HL-60 (cell line): ENCODE measurements around the gene ADAMTS12.

Experiments
- DNase-seq, 2 experiments: peaks; one replicate each; pipeline ENCODE4 v3.0.0-alpha.2; 2010 to 2020; ENCODE audit warnings: low read depth in 1 of 2, low spot score in 1 of 2
- H3K27ac ChIP-seq: fragments of 250-450 bp; sonication (Bioruptor Pico); replicated peaks from 2 replicates; pipeline ENCODE4 v1.5.1; 2020; ENCODE audit warnings: mild to moderate bottlenecking, moderate library complexity
- H3K27me3 ChIP-seq: fragments of 250-450 bp; sonication (Bioruptor Pico); 2 replicates; pipeline ENCODE4 v1.5.1; 2021; ENCODE audit warnings: mild to moderate bottlenecking, moderate library complexity; ENCODE audit not compliant: insufficient read depth, poor library complexity, severe bottlenecking
- H3K4me3 ChIP-seq: replicated peaks from 2 replicates; pipeline ENCODE4 v1.5.1; 2011; ENCODE audit warnings: mild to moderate bottlenecking, control low read depth, low read length; ENCODE audit not compliant: insufficient read depth
- GABPA ChIP-seq: IDR thresholded peaks from 2 replicates; pipeline ENCODE4 v1.6.1; 2012; ENCODE audit warnings: low read depth
- POLR2AphosphoS5 ChIP-seq: IDR thresholded peaks from 2 replicates; pipeline ENCODE4 v1.6.1; 2012; ENCODE audit warnings: low read depth
- SPI1 ChIP-seq: IDR thresholded peaks from 2 replicates; pipeline ENCODE4 v1.6.1; 2012; ENCODE audit warnings: low read depth, mild to moderate bottlenecking, borderline replicate concordance
- TF ChIP-seq, protein P1 (sequence below): IDR thresholded peaks from 2 replicates; pipeline ENCODE4 v1.6.1; 2012; ENCODE audit warnings: low read depth; ENCODE audit not compliant: insufficient replicate concordance
- TF ChIP-seq, protein P2 (sequence below): IDR thresholded peaks from one replicate; pipeline ENCODE4 v1.5.1; 2011; ENCODE audit warnings: low read length, control low read depth, inconsistent platforms; ENCODE audit not compliant: insufficient read depth

ADAMTS12 gene

DNA sequence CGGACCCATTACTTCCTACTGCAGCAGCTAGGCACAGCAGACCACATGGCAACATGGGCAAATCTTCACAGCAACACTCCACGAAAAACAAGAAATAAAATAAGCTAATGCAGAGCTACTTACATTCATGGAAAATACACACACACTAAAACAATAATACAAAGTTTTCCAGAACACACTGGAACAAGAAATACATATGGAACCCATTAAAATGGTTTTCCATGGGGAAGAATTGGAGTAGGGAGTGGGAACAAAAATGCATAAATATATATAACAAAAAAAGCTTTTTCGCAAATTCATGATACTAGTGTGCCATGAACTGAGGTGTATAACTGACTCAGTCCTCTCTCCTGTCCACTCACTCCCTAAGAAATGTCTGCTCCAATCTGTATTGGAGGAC, 8.3 kb downstream of the ADAMTS12 start:
- peaks cover 2% of the 10 kb centered on the region for H3K27me3 ChIP-seq

DNA sequence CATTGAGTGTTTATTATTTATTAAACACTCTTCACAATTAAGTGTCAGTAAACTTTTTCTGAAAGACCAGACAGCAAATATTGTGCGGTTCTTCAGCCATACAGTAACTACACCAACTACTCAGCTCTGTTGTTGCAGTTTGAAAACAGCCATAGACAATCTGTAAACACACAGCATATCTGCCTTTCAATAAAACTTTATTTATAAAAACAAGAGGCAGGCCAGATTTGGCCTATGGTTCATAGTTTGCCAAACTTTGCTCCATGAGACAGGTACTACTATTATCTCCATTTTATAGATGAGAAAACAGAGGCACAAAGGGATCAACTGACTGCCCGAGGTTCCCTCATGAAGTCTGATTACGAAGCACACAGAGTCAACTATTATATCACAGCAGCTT, 11.5 kb downstream of the ADAMTS12 start:
- no peaks in the 10 kb centered on the region for H3K27me3 ChIP-seq
- DNase-seq, result no peak
- no peak overlapping the region for H3K27ac ChIP-seq
- TF ChIP-seq GABPA (no peak), SPI1 (no peak), POLR2AphosphoS5 (no peak)
- TF ChIP-seq, protein P1, sequence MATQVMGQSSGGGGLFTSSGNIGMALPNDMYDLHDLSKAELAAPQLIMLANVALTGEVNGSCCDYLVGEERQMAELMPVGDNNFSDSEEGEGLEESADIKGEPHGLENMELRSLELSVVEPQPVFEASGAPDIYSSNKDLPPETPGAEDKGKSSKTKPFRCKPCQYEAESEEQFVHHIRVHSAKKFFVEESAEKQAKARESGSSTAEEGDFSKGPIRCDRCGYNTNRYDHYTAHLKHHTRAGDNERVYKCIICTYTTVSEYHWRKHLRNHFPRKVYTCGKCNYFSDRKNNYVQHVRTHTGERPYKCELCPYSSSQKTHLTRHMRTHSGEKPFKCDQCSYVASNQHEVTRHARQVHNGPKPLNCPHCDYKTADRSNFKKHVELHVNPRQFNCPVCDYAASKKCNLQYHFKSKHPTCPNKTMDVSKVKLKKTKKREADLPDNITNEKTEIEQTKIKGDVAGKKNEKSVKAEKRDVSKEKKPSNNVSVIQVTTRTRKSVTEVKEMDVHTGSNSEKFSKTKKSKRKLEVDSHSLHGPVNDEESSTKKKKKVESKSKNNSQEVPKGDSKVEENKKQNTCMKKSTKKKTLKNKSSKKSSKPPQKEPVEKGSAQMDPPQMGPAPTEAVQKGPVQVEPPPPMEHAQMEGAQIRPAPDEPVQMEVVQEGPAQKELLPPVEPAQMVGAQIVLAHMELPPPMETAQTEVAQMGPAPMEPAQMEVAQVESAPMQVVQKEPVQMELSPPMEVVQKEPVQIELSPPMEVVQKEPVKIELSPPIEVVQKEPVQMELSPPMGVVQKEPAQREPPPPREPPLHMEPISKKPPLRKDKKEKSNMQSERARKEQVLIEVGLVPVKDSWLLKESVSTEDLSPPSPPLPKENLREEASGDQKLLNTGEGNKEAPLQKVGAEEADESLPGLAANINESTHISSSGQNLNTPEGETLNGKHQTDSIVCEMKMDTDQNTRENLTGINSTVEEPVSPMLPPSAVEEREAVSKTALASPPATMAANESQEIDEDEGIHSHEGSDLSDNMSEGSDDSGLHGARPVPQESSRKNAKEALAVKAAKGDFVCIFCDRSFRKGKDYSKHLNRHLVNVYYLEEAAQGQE, result no peak
- TF ChIP-seq, protein P2, sequence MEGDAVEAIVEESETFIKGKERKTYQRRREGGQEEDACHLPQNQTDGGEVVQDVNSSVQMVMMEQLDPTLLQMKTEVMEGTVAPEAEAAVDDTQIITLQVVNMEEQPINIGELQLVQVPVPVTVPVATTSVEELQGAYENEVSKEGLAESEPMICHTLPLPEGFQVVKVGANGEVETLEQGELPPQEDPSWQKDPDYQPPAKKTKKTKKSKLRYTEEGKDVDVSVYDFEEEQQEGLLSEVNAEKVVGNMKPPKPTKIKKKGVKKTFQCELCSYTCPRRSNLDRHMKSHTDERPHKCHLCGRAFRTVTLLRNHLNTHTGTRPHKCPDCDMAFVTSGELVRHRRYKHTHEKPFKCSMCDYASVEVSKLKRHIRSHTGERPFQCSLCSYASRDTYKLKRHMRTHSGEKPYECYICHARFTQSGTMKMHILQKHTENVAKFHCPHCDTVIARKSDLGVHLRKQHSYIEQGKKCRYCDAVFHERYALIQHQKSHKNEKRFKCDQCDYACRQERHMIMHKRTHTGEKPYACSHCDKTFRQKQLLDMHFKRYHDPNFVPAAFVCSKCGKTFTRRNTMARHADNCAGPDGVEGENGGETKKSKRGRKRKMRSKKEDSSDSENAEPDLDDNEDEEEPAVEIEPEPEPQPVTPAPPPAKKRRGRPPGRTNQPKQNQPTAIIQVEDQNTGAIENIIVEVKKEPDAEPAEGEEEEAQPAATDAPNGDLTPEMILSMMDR, result no peak
- H3K4me3 ChIP-seq, result no peak overlapping the region

More for the DNA sequence above, 8.3 kb downstream of the ADAMTS12 start:
- TF ChIP-seq, protein P1, result no peak
- TF ChIP-seq POLR2AphosphoS5 (no peak), SPI1 (no peak), GABPA (no peak)
- TF ChIP-seq, protein P2, result no peak
- Histone ChIP-seq H3K4me3 (no peak overlapping the region), H3K27ac (no peak overlapping the region)
- no peak for DNase-seq

DNA sequence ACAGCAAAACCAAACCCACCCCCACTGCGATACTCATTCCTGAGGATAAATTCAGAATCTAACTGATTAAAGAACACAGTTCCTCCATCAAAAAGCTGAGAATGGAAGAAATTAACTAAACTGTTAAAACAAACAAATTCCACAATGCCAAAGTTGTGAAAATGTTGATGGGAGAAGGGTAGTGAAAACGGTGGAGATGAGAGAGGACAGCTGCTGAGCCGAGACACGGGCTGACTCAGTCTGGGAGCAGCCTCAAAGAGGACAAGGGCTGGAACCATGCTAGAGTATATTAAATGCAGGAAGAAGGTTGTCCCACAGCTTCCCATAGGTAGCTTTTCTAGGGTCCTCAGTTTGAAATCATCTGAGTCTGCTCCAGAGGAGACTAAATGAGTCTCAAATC, 14.3 kb downstream of the ADAMTS12 start:
- Histone ChIP-seq H3K27me3 (no peaks in the 10 kb centered on the region), H3K27ac (no peak overlapping the region), H3K4me3 (no peak overlapping the region)
- no peak for TF ChIP-seq GABPA
- TF ChIP-seq, protein P2, result no peak
- TF ChIP-seq SPI1, result no peak
- TF ChIP-seq, protein P1, result no peak
- DNase-seq, result no peak
